ENCODE data around the gene NCK1.

- no peak for TF ChIP-seq OSR1 (CRISPR knock-in tag; IDR thresholded peaks at IDR 0.05)
- TF ChIP-seq SNAI2 (CRISPR knock-in tag; IDR thresholded peaks at IDR 0.05) = no peak
Measured at GRCh38 chr3:136943436-136943835, 81.4 kb downstream of the NCK1 start.
